RWPE2 (cell line): ENCODE results near the gene LELP1.
"Not testable (repeated sequence)": the region's sequence is repeated elsewhere in the genome, so short reads cannot be mapped to it uniquely, and the experiment has no call there.

Experiments used
- ATAC-seq: fragments of 200-7000 bp; cut with Tn5 transposase; 3 replicates; pipeline ENCODE4 v1.9.1; 2021; ENCODE audit warnings: low read depth
- DNase-seq: peaks from one replicate; pipeline ENCODE4 v3.0.0-alpha.2; 2020; ENCODE audit warnings: low spot score
- H3K27ac ChIP-seq: fragments of 450-650 bp; 2 replicates; pipeline ENCODE4 v1.5.1; 2017; ENCODE audit warnings: mild to moderate bottlenecking; ENCODE audit not compliant: poor library complexity, severe bottlenecking
- H3K27me3 ChIP-seq: fragments of 250-450 bp; sonication (Bioruptor Pico); 2 replicates; pipeline ENCODE4 v1.5.1; 2021; ENCODE audit warnings: mild to moderate bottlenecking, moderate library complexity; ENCODE audit not compliant: insufficient read depth, poor library complexity, severe bottlenecking
- H3K36me3 ChIP-seq: fragments of 250-450 bp; sonication (Bioruptor Pico); 2 replicates; pipeline ENCODE4 v1.5.1; 2020; ENCODE audit warnings: low read depth, mild to moderate bottlenecking, moderate library complexity
- H3K4me1 ChIP-seq: fragments of 250-450 bp; sonication (Bioruptor Pico); 2 replicates; pipeline ENCODE4 v1.5.1; 2021; ENCODE audit warnings: mild to moderate bottlenecking, moderate library complexity; ENCODE audit not compliant: insufficient read depth, poor library complexity, severe bottlenecking
- H3K4me3 ChIP-seq: fragments of 250-450 bp; sonication (Bioruptor Pico); 2 replicates; pipeline ENCODE4 v1.5.1; 2021; ENCODE audit warnings: mild to moderate bottlenecking, moderate library complexity; ENCODE audit not compliant: severe bottlenecking
- H3K9me3 ChIP-seq: fragments of 250-450 bp; sonication (Bioruptor Pico); 2 replicates; pipeline ENCODE4 v1.5.1; 2021; ENCODE audit warnings: mild to moderate bottlenecking, moderate library complexity; ENCODE audit not compliant: severe bottlenecking
- CTCF ChIP-seq: fragments of 450-650 bp; IDR thresholded peaks from one replicate; pipeline ENCODE4 v1.5.1; 2017; ENCODE audit warnings: mild to moderate bottlenecking, moderate library complexity; ENCODE audit not compliant: poor library complexity, severe bottlenecking

The LELP1 gene

GRCh38 chr1:153223040-153223891 is 20.0 kb downstream of the LELP1 start:
- not testable (repeated sequence) for DNase-seq

GRCh38 chr1:153227810-153228209 is 24.6 kb downstream of the LELP1 start:
- Histone ChIP-seq H3K4me3 (no peak overlapping the region), H3K27ac (no peak overlapping the region), H3K4me1 (no peaks in the 10 kb centered on the region), H3K9me3 (no peaks in the 10 kb centered on the region), H3K36me3 (no peaks in the 10 kb centered on the region), H3K27me3 (peaks cover 4% of the 10 kb centered on the region)
- no peak for DNase-seq
- no peak for ATAC-seq
- TF ChIP-seq CTCF = no peak

More at GRCh38 chr1:153223040-153223891, 20.0 kb downstream of the LELP1 start:
- not testable (repeated sequence) for H3K9me3 ChIP-seq, H3K36me3 ChIP-seq, H3K4me1 ChIP-seq, H3K4me3 ChIP-seq, H3K27ac ChIP-seq, H3K27me3 ChIP-seq
- peak; percentile 87 for TF ChIP-seq CTCF
- ATAC-seq = peak; percentile 94

GRCh38 chr1:153228491-153228890 is 25.3 kb downstream of the LELP1 start:
- H3K27ac ChIP-seq = no peak overlapping the region
- no peak overlapping the region for H3K4me3 ChIP-seq
- DNase-seq (no peak), ATAC-seq (no peak)
- peaks cover 4% of the 10 kb centered on the region for H3K27me3 ChIP-seq
- TF ChIP-seq CTCF = no peak
- no peaks in the 10 kb centered on the region for H3K4me1 ChIP-seq
- H3K36me3 ChIP-seq = no peaks in the 10 kb centered on the region
- no peaks in the 10 kb centered on the region for H3K9me3 ChIP-seq

GRCh38 chr1:153229076-153229829 is 26.0 kb downstream of the LELP1 start:
- not testable (repeated sequence) for DNase-seq, H3K9me3 ChIP-seq, H3K4me1 ChIP-seq, H3K27ac ChIP-seq, H3K4me3 ChIP-seq, H3K27me3 ChIP-seq, H3K36me3 ChIP-seq
- TF ChIP-seq CTCF = peak; percentile 52
- peak; percentile 31; the same call in 1 of the 3 replicates for ATAC-seq

- DNase-seq (no peak), ATAC-seq (no peak)
- Histone ChIP-seq H3K4me3 (no peak overlapping the region), H3K36me3 (no peaks in the 10 kb centered on the region), H3K4me1 (no peaks in the 10 kb centered on the region), H3K9me3 (no peaks in the 10 kb centered on the region), H3K27me3 (peaks cover 4% of the 10 kb centered on the region), H3K27ac (no peak overlapping the region)
- TF ChIP-seq CTCF = no peak
These were observed 28.1 kb downstream of the LELP1 start for GRCh38 chr1:153231363-153231762.
